Stimulated activated CD4-positive, alpha-beta T cell treated with anti-CD3 and anti-CD28 coated beads, Interleukin-2, amount 100 ng/mL, for 4 hours (primary cell): ENCODE measurements around the gene PIF1.

Source experiments
- DNase-seq: peaks from one replicate; pipeline ENCODE4 v3.0.0-alpha.2; 2020; ENCODE audit warnings: low read depth

PIF1 gene, protein sequence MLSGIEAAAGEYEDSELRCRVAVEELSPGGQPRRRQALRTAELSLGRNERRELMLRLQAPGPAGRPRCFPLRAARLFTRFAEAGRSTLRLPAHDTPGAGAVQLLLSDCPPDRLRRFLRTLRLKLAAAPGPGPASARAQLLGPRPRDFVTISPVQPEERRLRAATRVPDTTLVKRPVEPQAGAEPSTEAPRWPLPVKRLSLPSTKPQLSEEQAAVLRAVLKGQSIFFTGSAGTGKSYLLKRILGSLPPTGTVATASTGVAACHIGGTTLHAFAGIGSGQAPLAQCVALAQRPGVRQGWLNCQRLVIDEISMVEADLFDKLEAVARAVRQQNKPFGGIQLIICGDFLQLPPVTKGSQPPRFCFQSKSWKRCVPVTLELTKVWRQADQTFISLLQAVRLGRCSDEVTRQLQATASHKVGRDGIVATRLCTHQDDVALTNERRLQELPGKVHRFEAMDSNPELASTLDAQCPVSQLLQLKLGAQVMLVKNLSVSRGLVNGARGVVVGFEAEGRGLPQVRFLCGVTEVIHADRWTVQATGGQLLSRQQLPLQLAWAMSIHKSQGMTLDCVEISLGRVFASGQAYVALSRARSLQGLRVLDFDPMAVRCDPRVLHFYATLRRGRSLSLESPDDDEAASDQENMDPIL

DNA sequence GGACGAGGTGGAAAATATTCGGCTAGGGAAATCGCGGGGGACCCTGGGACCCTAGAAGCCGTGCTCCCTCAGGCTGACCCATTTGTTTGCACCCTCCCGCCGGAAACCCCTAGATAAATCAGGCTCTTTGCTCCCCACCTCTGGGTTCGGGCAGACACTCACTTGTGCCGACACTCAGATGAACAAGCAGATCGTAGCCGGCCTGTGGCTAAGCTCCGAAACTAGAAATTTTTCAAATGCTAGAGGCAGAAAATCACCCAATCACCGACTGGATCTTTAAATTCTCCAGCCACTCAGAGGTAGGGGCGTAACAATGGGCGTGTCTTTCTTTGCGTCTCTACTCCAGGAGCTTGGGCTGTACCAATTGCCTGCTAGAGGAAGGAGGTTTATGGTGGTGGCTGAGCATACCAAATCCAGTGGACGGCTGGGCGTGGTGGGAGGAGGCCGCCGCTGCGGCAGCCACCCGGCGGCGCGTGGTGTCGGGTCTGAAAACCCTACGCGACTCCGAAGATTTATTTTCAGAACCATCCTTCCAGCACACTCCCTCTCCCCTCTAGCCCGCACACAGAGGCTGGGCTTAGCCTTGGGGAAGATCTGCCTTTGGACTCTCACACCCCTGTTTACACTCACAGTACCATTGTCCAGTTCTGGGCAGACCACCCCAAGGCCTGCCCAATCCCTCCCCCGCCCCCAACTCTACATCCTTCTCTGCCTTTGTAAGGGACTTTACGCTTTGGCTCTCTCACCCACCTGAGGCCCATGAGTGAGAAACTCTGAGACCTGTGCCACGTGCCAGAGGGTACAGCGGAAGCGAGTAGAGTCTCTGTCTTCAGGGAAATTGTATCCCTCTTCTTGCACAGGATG, at the start of gene PIF1:
PIF1 (minus strand) TSS at position 217 of the 864 bp plus-strand sequence. CDS start 1,312 bp downstream, outside the sequence.
- peak; percentile 83 for DNase-seq

DNA sequence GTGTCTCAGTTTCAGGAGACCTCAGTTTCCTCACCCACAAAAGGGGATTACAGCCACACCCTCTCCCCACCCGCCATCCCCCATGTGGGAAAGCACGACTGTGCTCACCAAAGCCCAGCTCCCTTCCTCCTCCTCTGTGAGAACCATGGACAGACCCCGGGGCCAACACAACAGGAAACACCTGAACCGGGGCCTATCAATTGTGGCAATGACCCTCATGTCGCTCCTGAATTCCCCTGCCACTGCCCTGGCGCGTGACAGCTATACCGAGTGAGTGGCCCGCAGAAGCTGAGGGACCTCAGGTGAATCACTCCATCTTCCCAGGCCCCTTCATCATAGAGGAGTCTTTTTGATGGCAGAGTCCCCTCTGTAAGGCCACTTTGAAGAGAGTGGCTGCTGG, 44.9 kb upstream of the PIF1 start:
- no peak for DNase-seq

DNA sequence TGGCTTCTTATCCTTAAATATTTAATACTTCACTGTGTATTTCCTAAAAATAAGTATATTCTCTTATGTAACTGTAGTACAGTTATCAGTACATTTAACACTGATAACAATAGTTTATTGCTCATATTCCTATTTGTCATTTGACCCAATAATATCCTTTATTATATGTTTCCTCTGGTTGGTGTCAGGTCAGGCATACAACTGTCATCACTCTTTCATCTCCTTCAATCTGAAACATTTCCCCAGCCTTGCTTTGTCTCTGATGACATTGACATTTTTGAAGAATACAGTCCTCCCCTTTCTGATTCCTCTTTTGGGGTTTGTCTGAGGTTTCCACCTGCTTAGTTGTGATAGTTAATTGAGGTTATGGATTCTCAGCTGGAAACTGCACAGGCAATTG, 44.1 kb upstream of the PIF1 start:
- no peak for DNase-seq

DNA sequence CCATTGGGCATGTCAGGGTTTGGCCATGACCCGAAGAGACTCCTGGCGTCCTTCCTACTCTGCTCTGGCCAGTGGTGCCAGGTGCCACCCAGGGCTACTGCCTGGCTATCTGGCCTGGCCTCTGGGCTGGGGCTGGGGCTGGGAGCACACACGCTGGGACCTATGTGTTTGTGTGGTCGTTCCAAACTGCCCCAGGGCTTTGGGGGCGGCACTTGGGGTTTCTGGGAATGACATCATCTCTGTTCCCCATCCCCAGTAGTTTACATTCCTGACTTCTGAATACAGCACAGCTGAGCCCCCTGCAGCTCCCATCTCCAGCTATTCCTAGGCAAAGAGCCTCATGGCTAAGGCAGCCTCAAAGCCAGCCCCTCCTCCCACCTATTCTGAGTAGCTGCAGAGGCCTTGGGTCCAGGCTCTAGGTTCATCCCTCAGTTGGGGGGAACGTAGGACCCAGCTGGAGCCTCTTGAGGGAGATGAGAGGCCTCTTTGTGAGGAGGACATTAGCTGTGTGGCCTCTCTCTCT, 40.6 kb upstream of the PIF1 start:
- no peak for DNase-seq

DNA sequence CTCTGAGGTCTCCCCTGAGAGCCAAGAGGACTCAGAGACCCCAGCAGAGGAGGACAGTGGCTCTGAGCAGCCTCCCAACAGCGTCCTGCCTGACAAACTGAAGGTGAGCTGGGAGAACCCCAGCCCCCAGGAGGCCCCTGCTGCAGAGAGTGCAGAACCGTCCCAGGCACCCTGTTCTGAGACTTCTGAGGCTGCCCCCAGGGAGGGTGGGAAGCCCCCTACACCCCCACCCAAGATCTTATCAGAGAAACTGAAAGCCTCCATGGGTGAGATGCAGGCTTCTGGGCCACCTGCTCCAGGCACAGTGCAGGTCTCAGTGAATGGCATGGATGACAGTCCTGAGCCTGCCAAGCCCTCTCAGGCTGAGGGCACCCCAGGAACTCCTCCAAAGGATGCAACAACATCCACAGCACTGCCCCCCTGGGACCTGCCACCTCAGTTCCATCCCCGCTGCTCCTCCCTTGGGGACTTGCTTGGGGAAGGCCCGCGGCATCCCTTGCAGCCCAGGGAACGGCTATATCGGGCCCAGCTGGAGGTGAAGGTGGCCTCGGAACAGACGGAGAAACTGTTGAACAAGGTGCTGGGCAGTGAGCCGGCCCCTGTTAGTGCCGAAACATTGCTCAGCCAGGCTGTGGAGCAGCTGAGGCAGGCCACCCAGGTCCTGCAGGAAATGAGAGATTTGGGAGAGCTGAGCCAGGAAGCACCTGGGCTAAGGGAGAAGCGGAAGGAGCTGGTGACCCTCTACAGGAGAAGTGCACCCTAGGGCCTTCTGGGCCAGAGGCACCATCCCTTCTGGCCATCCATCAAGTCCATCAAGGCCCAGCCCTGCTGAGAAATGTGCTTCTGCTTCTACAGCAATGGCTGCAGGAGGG, 39.9 kb upstream of the PIF1 start:
- no peak for DNase-seq

DNA sequence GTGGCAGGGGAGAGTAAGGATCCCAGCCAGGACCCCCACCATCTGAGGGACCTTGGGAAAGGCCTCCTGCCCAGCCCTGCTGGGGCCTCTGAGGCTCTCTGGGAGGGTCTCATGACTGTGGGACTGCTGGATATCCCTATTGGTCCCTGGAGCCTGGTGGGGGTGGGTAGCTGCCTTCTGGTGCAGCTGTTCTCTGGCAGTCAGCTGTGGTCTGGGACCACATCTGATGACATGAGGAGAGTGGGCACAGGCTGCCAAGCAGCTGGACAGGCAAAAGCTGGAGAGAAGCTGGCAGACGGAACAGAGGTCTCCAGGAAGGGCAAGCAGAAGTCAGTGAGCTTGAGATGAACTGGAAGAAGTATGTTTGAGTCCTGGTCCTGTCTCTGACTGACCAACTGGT, 38.6 kb upstream of the PIF1 start:
- DNase-seq, result no peak

DNA sequence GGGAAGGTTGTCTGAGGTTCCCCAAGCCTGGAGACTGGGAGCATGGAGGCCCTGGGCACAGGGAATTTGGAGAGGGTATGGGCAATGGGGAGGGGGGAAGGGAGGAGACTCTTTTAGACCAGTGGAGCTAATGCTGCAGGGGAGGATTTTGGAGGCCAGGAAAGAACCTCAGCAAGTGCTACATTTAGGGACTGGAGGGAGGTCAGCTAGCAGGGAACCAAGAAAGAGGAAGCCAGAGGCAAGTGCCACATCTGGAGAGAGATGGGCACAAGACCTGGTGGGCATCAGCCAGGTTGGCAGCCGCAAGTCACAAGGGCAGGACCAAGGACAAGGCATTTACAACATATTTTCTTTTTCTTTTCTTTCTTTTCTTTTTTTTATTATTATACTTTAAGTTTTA, 37.0 kb upstream of the PIF1 start:
- no peak for DNase-seq

DNA sequence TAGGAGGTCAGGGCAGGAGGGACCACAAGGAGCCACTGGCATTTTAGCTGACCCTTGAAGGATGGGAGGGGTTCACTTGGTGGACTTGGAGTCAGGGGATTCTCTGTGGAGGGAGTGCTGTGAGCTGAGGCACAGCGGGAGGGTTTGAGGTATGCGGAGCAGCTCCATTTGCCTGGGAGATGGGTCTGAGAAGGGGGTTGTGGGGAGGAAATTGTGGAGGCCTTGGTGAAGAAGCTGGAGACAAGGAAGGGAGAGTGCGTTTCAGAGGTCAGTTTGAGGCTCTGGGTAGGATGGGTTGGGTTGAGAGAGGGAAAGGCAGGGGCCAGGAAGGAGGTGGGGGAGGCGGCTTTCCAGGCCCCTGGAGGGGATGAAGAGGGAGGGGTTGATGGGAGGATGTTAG, 36.5 kb upstream of the PIF1 start:
- DNase-seq, result no peak

DNA sequence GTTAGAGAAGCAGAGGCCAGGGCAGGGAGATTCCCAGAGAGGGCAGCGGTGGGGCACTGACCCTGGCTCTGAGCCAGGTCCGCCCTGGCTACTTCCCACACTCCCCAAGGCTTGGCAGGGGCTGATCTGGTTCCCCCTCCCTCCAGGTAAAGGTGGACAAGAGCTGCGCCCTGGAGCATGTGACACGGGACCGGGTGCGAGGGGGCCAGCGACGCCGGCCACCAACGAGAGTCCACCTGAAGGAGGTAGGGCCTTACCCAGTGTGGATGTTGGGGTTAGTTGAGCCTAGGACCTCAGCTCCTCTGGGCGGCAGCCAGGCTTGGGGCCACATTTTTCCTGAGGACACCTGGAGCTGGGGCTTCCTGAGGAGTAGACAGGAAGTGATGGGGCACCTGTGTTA, 35.9 kb upstream of the PIF1 start:
- DNase-seq, result no peak

DNA sequence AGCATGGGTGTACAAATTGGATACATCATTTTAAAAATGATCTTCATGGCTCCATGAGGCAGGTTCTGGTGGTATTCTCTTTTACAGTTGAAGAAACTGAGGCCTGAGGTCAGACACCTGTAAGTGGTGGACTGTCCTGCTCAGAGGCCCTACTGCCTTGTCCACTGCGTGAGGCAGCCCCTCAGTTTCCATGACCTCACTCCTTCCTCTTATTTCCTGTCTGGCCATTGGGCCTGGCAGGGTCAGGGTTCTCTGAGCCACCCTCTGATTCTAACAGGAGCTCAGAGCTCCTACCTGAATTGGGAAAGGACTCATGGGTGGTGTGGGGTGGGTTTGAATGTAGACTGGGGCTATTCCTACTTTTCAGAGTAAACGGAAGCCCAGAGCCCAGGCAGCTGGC, 33.8 kb upstream of the PIF1 start:
- no peak for DNase-seq

DNA sequence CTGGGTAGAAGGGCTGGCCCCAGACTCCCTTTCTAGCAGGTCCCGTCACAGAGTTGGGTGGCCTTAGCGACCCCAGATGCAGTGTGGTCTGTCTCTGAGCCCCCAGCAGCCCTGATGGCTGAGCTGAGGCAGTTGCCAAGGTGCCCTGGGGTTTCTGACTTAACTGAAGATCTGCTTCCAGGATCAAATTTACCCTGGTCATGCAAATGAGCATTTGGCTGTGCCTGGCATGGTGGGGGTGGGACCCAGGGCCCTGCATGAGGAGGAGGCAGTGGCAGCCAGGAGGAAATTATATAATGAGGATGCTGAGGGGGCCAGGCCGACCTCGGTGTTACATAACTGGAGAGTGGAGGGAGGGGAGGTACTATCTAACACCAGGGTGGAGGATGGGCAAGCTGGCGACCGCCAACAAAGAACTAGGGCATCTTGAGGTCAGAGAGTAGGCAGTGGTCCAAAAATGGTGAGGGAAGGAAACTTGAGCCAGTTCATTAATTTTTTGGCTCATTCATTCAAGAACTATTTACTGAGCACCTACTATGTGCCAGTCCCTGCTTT, 32.7 kb upstream of the PIF1 start:
- DNase-seq, result no peak

DNA sequence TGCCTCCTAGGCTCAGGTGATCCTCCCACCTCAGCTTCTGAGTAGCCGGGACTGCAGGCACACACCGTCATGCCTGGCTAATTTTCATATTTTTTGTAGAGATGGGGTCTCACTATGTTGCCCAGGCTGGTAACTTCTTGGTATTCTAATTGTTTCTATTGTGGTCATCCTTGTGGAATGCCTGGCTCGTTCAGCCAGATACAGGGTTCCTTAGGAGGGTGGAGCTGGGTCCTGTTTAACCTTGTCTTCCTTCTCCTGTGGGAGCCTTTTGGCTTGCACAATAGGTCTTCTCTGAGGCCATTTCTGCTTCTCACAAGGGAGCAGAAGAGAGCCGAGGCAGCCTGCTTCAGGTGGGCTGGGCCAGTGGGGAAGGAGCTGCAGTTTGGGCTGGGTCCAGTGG, 32.0 kb upstream of the PIF1 start:
- no peak for DNase-seq

DNA sequence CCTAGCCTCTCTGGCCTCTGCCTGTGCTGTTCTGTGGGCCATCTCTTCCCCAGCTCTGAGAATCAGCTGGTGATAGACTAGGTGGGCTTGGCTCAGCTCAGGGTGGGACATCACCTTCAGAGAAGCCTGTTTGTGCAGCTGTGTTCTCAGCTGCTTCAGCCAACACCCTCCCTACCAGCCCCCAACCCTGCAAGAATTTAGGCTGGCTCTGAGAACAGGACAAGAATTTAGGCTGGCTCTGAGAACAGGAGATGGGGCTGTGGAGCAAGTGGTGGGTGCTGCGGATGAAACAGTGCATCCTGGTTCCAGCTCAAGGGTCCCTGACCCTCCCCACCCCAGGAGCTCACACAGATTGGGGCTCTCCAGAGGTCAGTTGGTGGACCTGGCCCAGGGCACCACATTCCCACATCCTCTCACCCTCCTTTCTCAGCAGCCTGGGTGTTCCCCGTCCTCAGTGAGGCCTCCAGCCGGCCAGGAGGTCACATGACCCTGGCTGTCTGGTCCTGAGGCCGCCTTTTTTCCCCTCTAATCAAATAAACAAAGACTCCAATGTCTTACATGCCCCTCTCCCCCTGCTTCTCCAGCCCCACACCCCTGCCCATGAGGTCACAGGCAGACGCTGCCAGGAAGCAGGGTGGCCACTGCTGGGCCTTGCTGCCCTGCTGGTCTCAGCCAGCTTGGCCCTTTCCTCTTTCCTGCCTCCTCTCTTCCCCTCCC, 31.1 kb upstream of the PIF1 start:
- no peak for DNase-seq

DNA sequence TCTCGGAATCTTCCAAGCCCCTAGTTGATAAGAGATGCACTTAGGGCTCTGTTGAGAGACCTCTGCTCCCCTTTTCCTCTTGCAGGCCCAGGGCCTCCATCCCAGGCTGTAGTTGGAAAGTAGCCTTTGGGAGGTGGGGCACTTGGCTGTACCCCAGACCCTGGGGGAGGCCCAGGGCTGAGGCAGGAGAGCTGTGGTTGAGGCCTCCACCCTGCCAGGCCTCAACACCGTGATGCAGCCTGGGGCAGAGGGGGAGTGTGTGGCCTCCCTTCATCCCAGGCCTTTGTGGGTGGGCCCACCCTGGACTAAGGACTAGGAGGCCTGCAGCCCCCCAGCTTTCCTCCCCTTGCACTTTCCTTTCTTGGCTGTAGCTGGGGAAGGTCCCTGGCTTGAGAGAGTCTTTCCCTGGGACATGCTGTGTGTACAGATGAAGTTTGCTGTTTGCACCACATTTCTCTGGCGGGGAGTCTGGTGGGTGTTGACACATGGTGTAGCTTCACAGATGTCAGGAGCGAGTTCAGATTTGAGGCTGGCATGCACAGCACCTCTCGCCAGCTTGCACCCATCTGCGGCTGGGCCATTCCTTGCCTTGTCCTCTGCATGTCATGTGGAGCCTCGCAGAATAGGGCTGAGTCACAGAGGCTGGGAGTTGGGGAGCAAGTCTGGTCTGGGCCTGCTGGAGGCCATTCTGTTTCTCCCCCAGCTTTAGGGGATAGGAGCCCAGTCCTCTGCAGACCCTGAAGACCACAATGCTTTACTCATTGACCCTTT, 29.9 kb upstream of the PIF1 start:
- no peak for DNase-seq

DNA sequence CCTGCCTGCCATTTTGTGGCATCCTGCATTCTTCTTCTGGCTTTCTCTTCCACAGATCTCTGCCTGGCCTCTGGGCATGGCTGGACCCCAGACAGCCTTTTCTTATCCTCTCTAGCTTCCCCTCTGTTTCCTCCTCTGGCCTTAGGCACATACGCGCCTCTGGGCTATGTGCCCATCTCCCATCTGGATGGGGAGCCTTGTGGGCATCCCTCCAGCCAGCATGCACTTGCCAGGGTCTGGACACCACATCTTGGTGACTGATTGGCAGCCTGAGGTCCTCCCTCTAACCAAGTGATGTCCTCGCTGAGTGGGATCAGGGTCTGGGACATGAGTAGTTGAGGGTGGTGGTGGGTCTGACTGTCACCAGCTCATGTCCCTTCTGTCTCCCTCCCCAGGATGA, 29.1 kb upstream of the PIF1 start:
- no peak for DNase-seq

DNA sequence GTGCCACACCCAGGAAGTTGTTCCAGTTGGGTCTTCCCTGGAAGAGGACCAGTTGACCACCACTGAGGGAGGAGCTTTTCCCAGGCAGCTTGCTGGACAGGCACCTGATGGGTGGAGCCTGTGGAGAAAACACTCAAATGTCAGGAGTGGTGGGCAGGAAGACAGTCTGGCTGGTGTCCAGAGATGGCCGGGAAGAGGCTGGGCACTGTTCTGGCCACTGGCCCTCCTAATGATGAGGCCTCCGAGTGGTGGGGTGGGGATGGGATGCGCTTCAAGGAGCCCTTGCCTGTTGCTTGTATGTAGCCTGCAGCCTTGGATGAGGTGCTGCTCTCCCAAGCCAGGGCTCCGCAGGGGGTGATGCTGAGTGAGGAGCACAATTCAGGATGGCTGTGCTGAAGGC, 28.6 kb upstream of the PIF1 start:
- no peak for DNase-seq

DNA sequence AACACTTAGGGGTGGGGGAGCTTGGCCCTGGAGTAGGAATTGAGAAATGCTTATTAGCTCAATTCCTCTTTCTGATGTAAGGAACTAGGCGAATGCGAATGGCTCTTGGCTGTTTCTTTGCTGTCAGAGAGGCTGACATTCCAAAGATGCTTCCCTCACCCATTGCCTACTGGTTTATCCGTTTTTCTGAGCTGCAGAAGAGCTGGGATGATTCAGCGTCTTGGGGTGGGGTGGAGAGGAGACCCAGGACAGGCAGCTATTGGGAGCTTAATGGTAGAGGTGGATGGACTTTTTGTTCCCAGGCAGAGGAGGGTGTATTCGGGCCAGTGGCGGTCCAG, 26.0 kb upstream of the PIF1 start:
- DNase-seq, result no peak

DNA sequence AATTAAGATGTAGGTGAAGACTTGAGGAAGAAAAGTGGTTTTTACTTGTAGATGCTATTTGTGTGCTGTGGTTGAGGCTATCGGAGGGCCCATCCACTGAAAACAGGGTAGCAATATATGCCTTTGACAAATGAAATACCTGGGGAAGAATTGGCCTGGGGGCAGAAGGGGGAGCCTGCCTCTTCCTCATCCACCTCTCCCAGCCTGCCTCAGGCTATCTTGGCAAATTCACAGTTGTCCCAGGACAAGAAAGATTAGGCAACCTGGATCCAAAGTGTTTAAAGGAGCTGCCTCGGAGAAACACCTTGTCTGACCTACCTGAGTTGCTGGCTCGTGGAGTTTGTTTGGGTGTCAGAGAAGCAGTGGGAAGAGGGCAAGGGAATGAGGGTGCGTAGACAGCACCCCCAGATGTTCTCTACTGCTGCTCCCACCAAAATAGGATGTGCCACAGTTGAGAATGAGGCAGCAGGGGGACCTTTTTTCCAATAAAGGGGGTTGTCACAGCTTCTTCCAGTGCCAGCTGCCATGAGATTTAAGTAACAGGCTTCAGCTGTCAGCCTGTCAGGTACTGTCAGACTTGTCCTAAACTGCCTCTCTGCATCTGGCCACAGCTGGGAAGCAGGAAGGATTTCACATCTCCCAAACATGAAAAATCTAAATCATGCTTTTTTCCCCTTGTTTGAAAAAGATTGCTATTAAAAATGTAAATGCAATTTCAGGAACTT, 25.5 kb upstream of the PIF1 start:
- no peak for DNase-seq
